Measurements from ENCODE around the gene TUSC2. TPM values are rescaled to one million over a fixed set of nuclear protein-coding genes. Genes with fewer than 3 reads are reported as not detected.
A peak's percentile ranks its signal among the peaks of the same experiment; 100 is the strongest.

TUSC2 gene
- total and polyA plus RNA-seq, 2 of the 13 experiments (the other 11 are each of a cell fraction or from before 2014, with no cell fraction given), result 36.7 to 39.1 TPM

GRCh38 chr3:50350527-50351322 lies 22.7 kb upstream of the TUSC2 start, which contains the start of the genes CYB561D2 and NPRL2 (continued):
- TF ChIP-seq ZNF138 (CRISPR knock-in tag; IDR thresholded peaks at IDR 0.05; ENCODE audit: low read depth) (peak; percentile 91), HNRNPL (IDR thresholded peaks at IDR 0.05; ENCODE audit: low read depth, low read length) (peak; percentile 85; the same call in 1 of the 2 replicates), ARID5B (CRISPR knock-in tag; IDR thresholded peaks at IDR 0.05) (peak; percentile 54; the same call in 1 of the 2 replicates), TFDP2 (CRISPR knock-in tag; IDR thresholded peaks at IDR 0.05) (peak; percentile 92), ZNF674 (CRISPR knock-in tag; IDR thresholded peaks at IDR 0.05; ENCODE audit: low read depth) (no peak), DNMT3B (CRISPR knock-in tag; conservative IDR thresholded peaks at IDR 0.05) (0 out of 2 replicates have a peak, but pooled peaks have one; percentile 32), ZNF546 (CRISPR knock-in tag; conservative IDR thresholded peaks at IDR 0.05) (peak; percentile 98), XBP1 (CRISPR knock-in tag; IDR thresholded peaks at IDR 0.05) (peak; percentile 71), NONO (IDR thresholded peaks at IDR 0.05) (no peak), NONO (CRISPR knock-in tag; conservative IDR thresholded peaks at IDR 0.05) (peak; percentile 62; the same call in 1 of the 2 replicates), CHD2 (IDR thresholded peaks at IDR 0.05; ENCODE audit: low read depth, low read length) (peak; percentile 57; the same call in 1 of the 2 replicates), CTCF (CRISPR knock-in tag; IDR thresholded peaks at IDR 0.05) (peak; percentile 4), ZKSCAN5 (CRISPR knock-in tag; IDR thresholded peaks at IDR 0.05) (peak; percentile 55; the same call in 1 of the 2 replicates), HMG20B (CRISPR knock-in tag; conservative IDR thresholded peaks at IDR 0.05) (no peak), ZNF720 (CRISPR knock-in tag; IDR thresholded peaks at IDR 0.05) (0 out of 2 replicates have a peak, but pooled peaks have one; percentile 24), RXRA (CRISPR knock-in tag; IDR thresholded peaks at IDR 0.05) (peak; percentile 81), DBP (CRISPR knock-in tag; IDR thresholded peaks at IDR 0.05; ENCODE audit: not compliant biosample characterization) (no peak), SMC3 (IDR thresholded peaks at IDR 0.05; ENCODE audit: low read length) (no peak), ZSCAN30 (CRISPR knock-in tag; IDR thresholded peaks at IDR 0.05) (no peak), REXO4 (CRISPR knock-in tag; IDR thresholded peaks at IDR 0.05; ENCODE audit: borderline replicate concordance) (peak; percentile 95; the same call in 1 of the 2 replicates), MED8 (CRISPR knock-in tag; IDR thresholded peaks at IDR 0.05; ENCODE audit: insufficient replicate concordance) (peak; percentile 75), ZKSCAN1 (IDR thresholded peaks at IDR 0.05; ENCODE audit: low read length) (no peak), MZF1 (CRISPR knock-in tag; IDR thresholded peaks at IDR 0.05; ENCODE audit: borderline replicate concordance) (no peak; the same call in 1 of the 2 replicates)

Data from HepG2 (cell line).